Fibroblast of the aortic adventitia (primary cell): ENCODE measurements around the gene ANXA10. TPM values are rescaled to one million over a fixed set of nuclear protein-coding genes. Genes with fewer than 3 reads are reported as not detected.

Experiments
- DNase-seq: peaks from one replicate; pipeline ENCODE4 v3.0.0-alpha.2; 2010; ENCODE audit warnings: low read depth
- H3K4me3 ChIP-seq: 2 replicates; pipeline ENCODE4 v1.5.1; 2011; ENCODE audit warnings: low read depth, mild to moderate bottlenecking, control low read depth, low read length, moderate library complexity
- total RNA-seq: library from RNA; depleted of rRNA; stranded (reverse); fragments of >200 nt; gene quantifications from 2 replicates; pipeline ENCODE4 v1.2.3, GENCODE V29; 2012; ENCODE audit warnings: low replicate concordance
- TF ChIP-seq, protein P1 (sequence below): IDR thresholded peaks from 2 replicates; pipeline ENCODE4 v1.5.1; 2011; ENCODE audit warnings: mild to moderate bottlenecking, low read length, control low read depth, inconsistent platforms; ENCODE audit not compliant: insufficient read depth

Gene ANXA10
- total RNA-seq, 1 donor = 83.5 TPM

DNA sequence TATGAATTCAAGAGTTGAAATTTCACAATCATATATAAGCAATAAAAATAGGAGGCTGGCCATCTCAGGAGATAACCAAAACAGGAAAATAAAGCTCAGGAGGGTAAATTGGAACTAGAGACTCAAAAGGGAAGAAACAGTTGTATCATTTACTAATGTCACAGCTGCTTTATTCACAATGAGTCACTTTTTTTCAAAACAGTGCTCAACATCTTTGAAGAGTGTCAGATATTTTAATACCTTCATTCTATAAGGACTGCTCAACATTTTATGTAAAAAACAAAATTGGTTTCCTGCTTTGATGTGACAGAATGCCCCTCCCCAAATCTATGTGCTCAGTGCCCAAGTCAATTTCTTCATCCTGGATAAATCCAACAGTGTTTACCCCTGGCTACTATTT is 128.6 kb downstream of the ANXA10 start:
- TF ChIP-seq, protein P1, sequence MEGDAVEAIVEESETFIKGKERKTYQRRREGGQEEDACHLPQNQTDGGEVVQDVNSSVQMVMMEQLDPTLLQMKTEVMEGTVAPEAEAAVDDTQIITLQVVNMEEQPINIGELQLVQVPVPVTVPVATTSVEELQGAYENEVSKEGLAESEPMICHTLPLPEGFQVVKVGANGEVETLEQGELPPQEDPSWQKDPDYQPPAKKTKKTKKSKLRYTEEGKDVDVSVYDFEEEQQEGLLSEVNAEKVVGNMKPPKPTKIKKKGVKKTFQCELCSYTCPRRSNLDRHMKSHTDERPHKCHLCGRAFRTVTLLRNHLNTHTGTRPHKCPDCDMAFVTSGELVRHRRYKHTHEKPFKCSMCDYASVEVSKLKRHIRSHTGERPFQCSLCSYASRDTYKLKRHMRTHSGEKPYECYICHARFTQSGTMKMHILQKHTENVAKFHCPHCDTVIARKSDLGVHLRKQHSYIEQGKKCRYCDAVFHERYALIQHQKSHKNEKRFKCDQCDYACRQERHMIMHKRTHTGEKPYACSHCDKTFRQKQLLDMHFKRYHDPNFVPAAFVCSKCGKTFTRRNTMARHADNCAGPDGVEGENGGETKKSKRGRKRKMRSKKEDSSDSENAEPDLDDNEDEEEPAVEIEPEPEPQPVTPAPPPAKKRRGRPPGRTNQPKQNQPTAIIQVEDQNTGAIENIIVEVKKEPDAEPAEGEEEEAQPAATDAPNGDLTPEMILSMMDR = no peak
- DNase-seq = peak; percentile 4

DNA sequence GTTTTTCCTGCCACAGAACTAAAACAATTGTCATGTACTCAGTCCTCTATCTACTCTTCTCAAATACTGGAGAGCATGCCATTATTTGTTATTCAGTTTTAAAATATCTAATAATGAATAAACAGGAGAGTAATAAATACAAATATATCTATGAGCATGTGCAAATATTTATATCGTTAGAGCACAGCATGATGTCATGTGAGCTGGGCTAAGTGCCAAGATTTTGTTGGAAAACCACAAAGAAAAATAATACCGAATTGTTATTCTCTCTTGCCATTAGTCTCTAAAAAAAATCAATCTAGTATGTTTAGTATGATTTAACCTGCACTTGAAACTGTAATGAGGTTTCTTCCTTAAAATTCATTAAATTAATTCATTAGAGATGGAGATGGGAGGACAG is 129.0 kb downstream of the ANXA10 start:
- TF ChIP-seq, protein P1 = no peak
- no peak overlapping the region for H3K4me3 ChIP-seq
- peak; percentile 82 for DNase-seq

More for the DNA sequence above, 128.6 kb downstream of the ANXA10 start:
- H3K4me3 ChIP-seq = no peak overlapping the region

Other genes with a start within 250 kb of the ANXA10 start
- gene DDX60, start 226.2 kb downstream of the ANXA10 start, total RNA-seq = 24.8 and 49.0 TPM in 2 replicates